Hindlimb muscle (tissue), 1 donor: Measurements from ENCODE around the gene UBE2E2. TPM values are rescaled to one million over a fixed set of nuclear protein-coding genes. Genes with fewer than 3 reads are reported as not detected.
"Not testable (repeated sequence)": the region's sequence is repeated elsewhere in the genome, so short reads cannot be mapped to it uniquely, and the experiment has no call there.

Experiments
- DNase-seq: peaks from one replicate; pipeline ENCODE4 v3.0.0-alpha.2; 2013
- polyA plus RNA-seq: library from polyadenylated mRNA; unstranded; fragments of 120-200 nt; gene quantifications from one replicate; pipeline ENCODE4 v1.2.1, GENCODE V29; 2013; ENCODE audit not compliant: insufficient read length

The UBE2E2 gene
- polyA plus RNA-seq, 1 donor, result 32.0 TPM

GRCh38 chr3:23331141-23331935 lies 128.2 kb downstream of the UBE2E2 start:
- no peak for DNase-seq

GRCh38 chr3:23333633-23334032 lies 130.5 kb downstream of the UBE2E2 start:
- no peak for DNase-seq

- DNase-seq, result not testable (repeated sequence)
These were observed 133.7 kb downstream of the UBE2E2 start for GRCh38 chr3:23336853-23337252.

- no peak for DNase-seq
These were observed 138.2 kb downstream of the UBE2E2 start for GRCh38 chr3:23341147-23341838.

GRCh38 chr3:23342343-23342742 lies 139.2 kb downstream of the UBE2E2 start:
- DNase-seq, result no peak

GRCh38 chr3:23343509-23343908 lies 140.4 kb downstream of the UBE2E2 start:
- DNase-seq, result no peak

GRCh38 chr3:23344886-23345285 lies 141.8 kb downstream of the UBE2E2 start:
- no peak for DNase-seq

GRCh38 chr3:23349444-23349843 lies 146.3 kb downstream of the UBE2E2 start:
- DNase-seq, result not testable (repeated sequence)

- DNase-seq, result no peak
These were observed 153.0 kb downstream of the UBE2E2 start for GRCh38 chr3:23356169-23356568.

- DNase-seq, result no peak
These were observed 153.8 kb downstream of the UBE2E2 start for GRCh38 chr3:23356923-23357322.

GRCh38 chr3:23359116-23359515 lies 156.0 kb downstream of the UBE2E2 start:
- no peak for DNase-seq

GRCh38 chr3:23365066-23365465 lies 161.9 kb downstream of the UBE2E2 start:
- no peak for DNase-seq

- DNase-seq, result no peak
These were observed 165.6 kb downstream of the UBE2E2 start for GRCh38 chr3:23368731-23369130.

- DNase-seq, result no peak
These were observed 169.2 kb downstream of the UBE2E2 start for GRCh38 chr3:23372285-23372684.

GRCh38 chr3:23376516-23377248 lies 173.6 kb downstream of the UBE2E2 start:
- DNase-seq, result no peak

GRCh38 chr3:23377928-23378672 lies 175.0 kb downstream of the UBE2E2 start:
- no peak for DNase-seq

GRCh38 chr3:23383875-23384274 lies 180.7 kb downstream of the UBE2E2 start:
- no peak for DNase-seq

- DNase-seq, result no peak
These were observed 182.2 kb downstream of the UBE2E2 start for GRCh38 chr3:23385327-23385726.

GRCh38 chr3:23387286-23387918 lies 184.3 kb downstream of the UBE2E2 start:
- DNase-seq, result no peak

- DNase-seq, result no peak
These were observed 186.0 kb downstream of the UBE2E2 start for GRCh38 chr3:23389089-23389488.

- DNase-seq, result no peak
These were observed 186.6 kb downstream of the UBE2E2 start for GRCh38 chr3:23389686-23390085.

- DNase-seq, result no peak
These were observed 187.3 kb downstream of the UBE2E2 start for GRCh38 chr3:23390446-23390845.
